Stimulated activated CD8-positive, alpha-beta memory T cell treated with anti-CD3 and anti-CD28 coated beads, Interleukin-2, amount 100 ng/mL, for 1 hour (primary cell): Measurements from ENCODE around the gene TFF3.

Experiments used
- DNase-seq, 2 donors: peaks; one replicate each; pipeline ENCODE4 v3.0.0-alpha.2; 2020; ENCODE audit warnings: low read depth in 2 of 2

The TFF3 gene

DNA sequence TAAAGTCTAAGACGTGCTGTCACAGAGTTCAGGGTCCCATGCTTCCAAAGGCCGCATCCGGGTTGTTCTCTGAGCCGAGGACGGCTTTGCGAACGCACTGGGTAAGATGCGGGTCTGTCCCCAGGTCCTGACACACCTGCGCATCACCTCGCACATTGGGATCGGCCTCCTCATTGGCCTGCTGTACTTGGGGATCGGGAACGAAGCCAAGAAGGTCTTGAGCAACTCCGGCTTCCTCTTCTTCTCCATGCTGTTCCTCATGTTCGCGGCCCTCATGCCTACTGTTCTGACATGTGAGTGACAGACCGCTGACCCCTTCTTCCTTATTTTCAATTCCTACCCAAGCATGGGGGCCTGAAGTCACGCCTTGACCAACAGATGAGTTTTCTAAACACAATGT lies 25.3 kb downstream of the TFF3 start:
- DNase-seq, result no peak

DNA sequence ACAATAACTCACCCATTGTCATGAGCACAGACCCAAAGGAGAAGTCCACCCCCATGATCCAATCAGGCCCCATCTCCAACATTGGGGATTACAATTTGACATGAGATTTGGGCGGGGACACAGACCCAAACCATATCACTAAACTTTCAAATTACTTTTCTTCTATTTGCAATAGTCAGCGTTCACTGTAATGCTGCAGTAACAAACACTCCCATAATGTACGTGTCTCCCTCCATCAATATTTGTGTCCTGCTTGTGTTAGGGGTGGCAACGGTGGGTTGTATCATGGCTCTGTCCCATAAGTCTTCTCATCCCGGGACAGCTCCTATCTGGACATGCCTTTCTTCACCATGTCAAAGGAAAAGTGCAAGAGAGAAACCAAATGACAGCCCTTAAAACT lies 26.2 kb downstream of the TFF3 start:
- no peak for DNase-seq

DNA sequence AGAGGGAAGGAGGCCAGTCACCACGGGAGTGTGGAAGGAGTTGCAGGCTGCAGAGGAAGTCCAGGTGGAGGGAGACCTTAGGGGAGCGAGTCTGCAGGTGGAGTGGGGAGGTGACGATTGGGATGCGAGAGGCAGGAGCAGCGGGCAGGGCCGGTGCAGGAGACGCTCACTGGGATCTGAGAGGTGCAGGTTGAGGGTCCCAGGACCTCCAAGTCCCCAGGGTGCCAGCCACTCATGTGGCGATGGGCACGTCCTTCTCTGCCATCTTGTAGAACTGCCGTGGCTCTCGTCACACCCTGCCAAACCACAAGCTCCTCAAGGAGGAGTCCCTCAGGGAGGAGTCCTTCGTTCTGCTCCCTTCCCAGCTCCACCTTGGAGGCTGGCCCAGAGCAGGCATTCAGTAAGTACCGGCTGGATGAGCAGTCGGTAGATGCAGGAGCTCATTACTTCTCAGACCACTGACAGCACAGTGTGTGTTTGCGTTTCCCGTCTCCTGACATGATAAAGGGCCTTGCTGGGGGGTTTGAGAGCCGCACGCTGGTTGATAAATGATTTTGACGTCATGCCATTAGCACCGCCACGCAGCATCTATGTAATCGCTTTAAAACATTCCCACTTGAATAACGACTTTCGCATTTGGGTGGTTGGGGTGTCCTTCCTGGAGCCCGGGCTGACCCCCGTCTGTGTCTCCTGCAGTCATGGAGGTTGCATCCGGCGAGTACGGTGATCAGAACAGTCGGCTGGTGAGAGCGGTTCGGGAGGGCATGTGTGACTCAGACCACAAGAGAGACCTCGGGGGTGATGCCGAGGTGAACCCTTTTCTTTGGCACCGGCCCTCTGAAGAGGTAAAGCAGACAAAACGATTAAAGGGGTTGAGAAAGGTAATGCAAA lies 27.8 kb downstream of the TFF3 start:
- DNase-seq, result no peak

DNA sequence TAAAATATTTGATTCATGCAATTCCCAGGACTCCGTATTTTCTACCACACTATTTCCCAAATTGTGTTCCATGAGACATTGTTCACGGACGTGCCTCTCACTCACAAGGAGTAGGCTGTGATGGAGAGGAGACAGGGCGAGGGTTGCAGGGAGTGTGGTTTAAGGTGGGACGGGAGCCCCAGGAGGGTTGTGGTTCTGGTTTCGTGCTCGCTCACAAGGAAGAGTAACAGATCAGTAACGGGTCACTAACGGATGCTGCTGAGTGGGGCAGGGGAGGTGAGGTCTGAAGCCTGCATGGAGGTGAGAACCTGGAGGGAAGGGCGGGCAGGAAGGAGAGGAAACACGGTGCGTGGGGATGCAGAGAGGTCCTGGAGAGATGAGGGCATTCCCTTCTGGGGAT lies 28.8 kb downstream of the TFF3 start:
- no peak for DNase-seq

DNA sequence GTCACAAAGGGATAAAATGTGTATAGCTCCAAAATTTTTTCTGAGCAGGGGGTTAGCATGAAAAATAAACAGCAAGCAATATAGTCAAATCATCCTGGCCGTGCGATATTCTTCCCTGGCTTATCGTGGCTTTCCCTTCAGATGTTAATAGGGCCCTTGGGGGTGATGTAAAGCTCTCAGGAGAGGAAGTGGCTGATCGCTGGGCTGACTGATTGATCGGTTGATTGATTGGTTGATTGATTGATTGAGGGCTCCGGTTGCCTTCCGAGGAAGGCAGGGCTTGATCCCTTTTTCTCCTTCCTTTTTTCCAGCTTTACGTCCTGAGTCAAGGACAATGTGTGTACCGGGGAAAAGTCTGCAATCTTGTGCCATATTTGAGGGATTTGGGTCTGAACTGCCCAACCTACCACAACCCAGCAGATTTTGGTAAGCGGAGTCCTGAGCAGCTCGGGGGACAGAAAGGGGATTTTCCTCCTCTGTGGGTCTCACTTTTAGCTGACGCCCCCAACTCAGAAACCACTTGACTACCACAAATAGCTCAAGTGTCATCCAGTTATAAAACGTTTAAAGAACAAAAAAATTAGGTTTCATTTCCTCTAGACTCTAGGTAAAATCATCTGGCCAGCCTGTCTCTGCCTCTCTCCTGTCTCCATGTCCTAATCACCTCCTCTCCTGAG lies 29.5 kb downstream of the TFF3 start:
- DNase-seq, result no peak

DNA sequence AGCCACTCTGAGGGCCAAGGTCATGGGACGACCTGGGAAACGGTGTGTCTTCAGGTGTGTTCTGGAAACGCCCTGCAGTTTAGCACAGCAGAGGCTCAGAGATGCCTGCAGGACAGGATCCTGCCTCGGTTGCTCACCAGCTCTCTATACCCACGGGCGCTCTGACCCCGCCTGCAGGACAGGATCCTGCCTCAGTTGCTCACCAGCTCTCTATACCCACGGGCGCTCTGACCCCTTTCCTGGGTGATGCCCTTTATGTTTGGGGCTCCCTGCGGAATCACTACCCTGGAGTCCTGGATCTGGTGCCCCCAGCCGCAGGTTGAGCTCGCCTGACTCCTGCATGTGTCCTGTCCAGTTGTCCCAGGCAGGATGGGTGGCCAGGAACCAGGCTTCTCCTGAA lies 32.5 kb downstream of the TFF3 start:
- DNase-seq, result no peak

DNA sequence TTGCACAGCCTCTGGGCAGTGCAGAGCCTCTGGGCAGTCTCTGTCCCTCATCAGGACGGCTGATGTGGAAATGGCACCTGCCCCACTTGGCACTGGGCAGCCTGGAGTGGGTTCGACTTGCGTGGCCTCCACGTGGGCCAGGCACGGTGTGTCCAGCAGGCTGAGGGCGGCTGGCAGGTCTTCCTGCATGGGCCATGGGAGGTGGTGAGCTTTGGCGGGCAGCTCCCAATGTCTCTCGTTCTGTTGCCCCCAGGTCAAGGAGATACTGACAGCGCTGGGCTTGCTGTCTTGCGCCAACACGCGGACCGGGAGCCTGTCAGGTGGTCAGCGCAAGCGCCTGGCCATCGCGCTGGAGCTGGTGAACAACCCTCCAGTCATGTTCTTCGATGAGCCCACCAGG lies 33.2 kb downstream of the TFF3 start:
- no peak for DNase-seq

DNA sequence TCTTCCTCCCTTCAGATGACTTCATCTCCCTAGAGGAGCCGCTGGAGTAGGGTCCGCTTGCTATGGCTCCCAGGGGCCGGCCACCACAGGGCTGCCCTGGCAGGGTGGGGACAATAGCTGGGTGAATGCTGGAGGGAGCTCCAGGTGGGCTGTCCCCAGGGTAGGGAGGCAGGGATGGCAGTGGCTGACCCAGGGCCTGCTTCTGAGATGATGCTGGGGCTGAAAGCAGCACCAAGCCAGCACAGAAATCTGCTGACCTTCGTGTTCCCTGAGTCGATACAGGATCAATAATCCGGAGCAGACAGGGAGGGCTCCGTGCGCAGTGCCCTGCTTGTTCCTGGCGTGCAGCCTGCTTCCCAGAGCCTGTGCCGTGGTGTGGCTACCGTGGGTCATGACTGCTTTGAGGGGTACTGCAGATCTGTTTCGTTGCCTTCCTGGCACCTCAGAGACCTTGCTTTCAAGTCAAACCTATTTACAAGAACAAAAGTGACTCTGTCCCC lies 34.0 kb downstream of the TFF3 start:
- no peak for DNase-seq

DNA sequence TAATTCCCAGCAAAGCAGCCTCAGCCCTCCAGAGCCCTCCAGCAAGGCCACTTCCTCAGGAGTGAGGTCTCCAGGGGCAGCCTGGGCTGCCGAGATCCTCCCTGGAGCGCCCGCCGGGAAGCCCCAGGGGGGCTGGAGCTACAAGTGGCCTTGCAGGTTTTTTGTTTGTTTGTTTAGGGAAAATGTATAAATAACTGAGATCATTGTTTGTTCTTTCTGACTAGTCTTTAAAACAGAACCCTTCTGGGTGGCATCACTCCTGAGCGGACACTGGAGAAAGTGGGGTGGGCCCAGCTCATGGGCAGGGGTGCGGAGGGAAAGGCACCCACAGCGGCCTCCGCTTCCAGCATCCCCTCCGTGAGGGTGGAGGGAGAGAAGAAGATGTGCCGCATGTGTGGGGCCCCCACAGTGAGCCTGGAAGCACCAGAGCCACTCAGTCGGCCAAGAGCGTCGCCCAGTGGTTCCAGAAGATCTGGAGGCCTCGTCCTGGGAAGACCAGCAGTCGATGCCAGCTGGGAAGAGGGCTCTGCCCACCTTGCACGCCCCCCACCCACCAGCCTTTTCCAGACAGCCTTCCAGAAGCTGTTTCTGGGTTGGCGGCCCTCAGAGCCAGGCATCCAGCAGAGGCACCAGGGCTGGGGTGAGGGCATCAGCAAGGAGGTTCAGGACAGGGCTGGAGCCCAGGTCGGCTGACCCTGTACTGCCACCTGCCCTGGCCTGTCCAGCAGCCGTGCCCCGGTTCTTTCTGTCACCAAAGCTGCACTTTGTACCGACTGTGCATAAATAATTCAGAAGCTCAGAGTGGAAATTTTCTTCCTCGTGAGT lies 34.6 kb downstream of the TFF3 start:
- no peak for DNase-seq

DNA sequence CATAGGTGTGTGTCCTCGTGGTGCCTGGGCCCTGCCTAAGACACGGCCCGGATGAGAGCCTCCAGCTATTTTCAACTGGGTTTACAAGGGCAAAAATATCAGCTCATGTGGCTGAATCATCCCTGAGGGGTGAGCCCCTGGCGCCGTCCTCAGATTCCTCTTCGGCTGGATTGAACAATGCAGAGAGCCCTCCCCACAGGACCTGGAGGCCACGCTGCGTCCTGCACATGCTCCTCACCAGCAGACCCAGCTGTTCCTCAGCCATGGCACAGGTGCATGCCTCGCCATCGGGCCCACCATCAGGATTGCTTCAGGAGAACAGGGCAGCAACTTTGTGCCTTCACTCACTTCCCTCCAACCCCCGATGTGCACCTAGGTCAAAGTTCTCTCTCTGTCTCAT lies 35.3 kb downstream of the TFF3 start:
- DNase-seq, result no peak

DNA sequence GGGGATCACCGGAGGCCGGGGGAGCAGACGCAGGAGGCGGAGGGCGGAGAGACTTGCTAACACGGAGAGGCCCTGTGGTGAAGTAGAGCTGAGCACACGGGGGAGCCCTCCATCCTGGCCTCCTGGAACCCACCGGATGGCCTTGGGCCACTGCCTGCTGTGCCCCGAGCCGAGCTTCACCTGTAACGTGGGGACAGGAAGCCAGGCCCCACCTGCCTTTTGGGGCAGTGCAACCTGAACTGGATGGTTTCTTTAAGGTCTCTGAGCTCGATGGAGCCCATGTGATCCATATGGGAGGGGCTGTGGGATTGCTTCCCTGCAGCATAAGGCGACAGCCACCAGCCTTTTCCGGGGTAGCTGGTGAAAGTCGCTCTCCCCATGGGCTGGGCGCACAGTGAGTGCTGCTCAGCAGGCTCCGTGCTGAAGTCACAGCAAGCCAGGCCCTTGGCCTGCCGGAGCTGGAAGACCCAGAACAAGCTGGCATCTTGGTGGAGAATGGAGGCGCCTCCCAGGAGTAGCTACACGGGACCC lies 35.8 kb downstream of the TFF3 start:
- DNase-seq, result no peak

DNA sequence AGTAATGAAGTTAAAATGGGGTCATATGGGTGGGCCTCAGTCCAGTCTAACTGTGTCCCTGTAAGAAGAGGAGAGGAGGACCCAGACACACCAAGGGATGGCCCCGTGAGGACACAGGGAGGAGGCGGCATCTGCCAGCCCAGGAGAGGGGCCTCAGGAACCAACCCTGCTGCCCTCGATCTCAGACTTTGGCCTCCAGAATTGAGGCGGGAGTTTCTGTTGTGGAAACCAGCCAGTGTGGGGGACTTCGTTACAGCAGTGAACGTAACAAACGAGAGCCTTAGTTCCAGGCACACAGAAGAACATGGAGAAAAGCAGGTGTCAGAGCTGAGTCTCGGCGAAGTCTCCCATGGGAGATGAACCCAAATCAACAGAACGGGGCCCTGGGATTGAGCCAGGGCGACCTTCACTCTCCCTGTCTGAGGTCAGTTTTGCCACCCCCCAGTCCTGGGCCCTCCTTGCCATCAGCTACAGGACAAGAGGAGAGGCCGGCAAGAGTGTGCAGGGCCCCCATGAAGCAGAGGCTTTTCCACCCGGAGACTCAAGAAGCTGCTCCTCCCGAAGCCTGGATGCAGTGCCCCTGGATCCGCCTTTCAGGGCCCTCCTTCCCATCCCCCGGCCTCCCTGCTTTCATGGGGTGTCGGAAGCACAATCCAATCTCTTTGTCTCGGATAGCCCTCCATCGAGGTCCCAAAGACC lies 36.6 kb downstream of the TFF3 start:
- DNase-seq, result no peak

DNA sequence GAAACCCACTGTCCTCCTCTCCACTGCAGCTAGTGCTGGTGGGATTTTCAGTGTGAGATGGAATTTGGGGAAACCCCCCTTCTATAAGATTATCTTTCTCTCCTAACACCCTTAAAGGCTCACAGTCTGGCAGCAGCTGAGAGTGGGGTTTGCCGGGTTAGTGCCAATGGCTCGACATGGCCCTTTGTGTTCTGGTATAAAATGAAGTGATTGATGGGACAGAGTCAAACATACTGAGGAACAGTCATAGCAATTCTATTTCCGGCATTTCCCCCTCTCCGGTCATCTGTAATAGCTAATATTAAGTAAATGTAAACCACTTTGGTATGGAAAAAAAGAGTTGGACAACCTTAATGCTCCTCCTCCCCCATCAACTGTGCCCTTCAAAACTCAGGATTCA lies 37.6 kb downstream of the TFF3 start:
- DNase-seq, result no peak

DNA sequence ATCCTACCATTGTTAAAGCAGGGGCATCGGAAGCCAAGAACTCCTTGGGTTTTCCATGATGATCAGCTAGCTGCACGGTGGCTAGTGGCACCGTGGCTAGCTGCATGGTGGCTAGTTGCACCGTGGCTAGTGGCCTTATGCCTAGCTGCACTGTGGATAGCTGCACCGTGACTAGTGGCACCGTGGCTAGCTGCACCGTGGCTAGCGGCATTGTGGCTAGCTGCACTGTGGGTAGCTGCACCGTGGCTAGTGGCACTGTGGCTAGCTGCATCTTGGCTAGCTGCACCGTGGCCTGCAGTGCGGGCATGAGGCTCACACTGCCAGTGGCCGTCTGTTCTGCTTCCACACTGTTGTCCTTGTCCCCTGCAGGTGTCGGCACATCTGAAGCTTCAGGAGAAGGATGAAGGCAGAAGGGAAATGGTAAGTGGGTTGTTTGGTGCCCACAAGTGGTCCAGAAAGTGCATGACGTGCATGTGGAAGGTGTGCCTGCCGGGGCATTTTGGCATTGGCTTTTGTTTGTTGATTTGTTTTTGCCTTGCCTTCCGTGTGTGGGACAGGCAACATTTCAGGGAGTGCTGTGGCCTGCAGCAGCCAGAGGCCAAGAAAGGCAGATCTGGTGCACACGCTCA lies 38.6 kb downstream of the TFF3 start:
- no peak for DNase-seq

DNA sequence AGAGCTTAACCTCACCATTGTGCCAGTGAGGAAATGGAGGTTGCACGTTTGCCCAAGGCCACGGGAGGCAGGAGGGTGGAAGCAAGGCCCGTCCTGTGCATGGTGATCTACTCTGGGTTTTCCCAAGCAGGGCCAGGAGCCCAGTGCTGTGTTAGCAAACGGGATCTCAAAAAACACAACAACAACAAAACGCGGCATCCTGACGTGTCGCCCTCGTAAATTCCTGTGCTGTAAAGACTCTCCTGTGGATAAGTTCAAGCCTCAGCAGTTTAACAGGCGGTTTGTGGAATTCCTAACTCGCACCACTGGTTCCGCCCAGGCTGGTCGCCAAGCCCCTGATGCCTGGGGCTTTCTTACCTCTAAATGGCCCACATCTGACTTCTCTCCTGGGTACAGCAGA lies 39.1 kb downstream of the TFF3 start:
- DNase-seq, result no peak

DNA sequence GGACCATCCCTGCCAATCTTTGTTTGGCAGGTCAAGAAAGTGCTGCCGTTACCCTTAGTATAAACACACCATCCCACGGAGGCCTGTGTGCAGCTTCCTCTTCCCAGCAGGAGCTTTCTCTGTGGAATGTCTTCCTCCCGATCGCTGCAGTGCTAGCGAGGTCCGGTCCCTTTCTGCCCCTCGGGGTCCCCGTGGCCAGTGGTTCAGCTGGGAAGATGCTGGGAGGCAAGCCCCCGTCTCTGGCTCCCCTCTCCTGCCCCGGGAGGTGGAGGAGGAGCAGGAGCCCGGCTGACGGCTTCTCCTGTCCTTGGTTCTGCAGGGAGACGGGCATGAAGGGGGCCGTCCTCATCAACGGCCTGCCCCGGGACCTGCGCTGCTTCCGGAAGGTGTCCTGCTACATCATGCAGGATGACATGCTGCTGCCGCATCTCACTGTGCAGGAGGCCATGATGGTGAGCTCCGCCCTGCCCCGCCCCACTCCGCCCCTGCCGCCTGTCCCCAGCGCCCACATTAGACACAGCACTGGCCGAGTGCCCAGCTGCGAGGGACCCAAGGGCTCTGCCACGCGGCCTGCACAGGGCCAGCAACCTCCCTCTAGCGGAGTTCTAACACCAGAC lies 42.1 kb downstream of the TFF3 start:
- DNase-seq, result no peak

DNA sequence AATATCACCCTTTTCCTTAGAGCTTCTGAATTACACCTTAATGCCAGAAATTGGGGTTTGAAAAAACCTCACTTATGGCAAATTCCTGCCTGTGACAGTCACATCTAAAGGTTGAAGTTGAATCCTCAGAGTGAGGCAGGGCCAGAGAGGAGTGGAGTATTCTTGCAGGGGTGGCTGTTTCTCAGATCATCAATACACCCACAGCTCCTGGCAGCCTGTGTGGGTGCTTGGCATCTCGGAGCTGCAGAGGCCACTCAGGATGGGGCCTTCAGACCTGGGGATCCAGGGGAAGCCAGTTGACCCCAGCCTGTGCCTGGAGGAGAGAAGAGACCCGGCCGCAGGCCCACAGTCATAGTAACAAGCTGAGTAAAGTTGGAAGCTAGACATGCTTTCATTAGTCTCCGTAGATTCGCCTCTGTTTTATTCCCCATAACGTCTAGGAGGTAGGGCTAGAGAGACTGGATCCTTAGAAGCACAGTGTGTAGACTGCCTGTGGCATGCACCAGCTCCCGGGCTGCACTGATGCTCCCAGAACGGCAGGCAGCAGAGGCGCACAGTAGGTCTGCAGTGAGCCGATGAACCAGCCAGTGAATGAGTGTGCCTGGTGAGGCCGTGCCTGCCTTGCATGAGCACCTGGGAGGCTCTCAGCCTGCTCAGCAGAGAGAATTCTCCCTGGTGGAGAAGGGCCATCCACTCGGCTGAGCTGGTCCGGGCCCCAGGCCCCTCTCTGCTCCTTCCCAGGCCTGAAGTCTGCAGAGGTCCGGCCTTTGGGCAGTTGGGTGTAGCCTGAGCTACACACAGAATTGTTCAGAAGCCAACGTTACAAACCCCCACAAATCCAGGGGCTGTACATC lies 42.9 kb downstream of the TFF3 start:
- DNase-seq, result no peak

DNA sequence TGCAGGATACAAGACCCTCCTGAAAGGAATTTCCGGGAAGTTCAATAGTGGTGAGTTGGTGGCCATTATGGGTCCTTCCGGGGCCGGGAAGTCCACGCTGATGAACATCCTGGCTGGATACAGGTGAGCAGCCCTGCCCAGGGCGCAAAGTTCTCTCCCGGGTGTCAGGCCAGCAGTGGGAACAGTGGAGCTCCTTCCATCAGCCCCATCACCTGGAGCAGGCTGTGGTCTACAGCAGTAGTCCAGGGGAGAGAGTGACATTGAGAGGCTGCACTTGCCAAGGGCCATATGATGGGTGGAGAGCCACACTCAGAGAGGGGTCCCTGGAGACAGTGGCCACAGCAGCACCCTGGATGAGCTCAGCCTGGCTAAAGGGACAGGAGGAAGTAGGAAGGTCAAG lies 44.1 kb downstream of the TFF3 start:
- no peak for DNase-seq

DNA sequence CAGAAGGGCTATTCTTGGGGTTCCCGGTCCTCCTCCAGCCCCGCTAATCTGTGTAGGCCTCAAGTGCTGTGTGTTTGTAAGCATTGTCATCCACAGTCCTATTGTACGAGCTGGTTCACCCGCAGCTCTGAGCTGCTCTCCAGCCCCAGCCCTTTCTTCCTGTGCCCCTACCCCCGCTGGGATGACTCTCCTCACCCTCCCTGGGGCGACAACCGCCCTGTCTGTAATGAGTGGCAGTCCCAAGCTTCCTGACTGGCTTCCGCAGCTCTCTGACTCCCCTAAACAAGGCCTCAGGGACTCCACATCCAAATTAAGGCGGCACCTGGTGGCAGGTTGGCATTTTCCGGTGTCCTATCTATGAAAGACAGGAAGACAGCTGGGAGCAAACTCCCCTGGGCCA lies 45.8 kb downstream of the TFF3 start:
- no peak for DNase-seq
